Upper lobe of right lung (tissue), 1 donor: ENCODE data around the gene ZNF343. TPM values are rescaled to one million over a fixed set of nuclear protein-coding genes. Genes with fewer than 3 reads are reported as not detected.
A peak's percentile ranks its signal among the peaks of the same experiment; 100 is the strongest.

ENCODE experiments used
- ATAC-seq: fragments of 200-7000 bp; cut with Tn5 transposase; one replicate; pipeline ENCODE4 v1.9.1; 2020; ENCODE audit warnings: mild to moderate bottlenecking, moderate library complexity
- DNase-seq: peaks from one replicate; pipeline ENCODE4 v3.0.0-alpha.2; 2020
- H3K27ac ChIP-seq: fragments of 200-600 bp; one replicate; pipeline ENCODE4 v1.8.0; 2022
- H3K27me3 ChIP-seq: fragments of 200-600 bp; one replicate; pipeline ENCODE4 v1.8.0; 2022; ENCODE audit warnings: mild to moderate bottlenecking
- H3K36me3 ChIP-seq: fragments of 200-600 bp; one replicate; pipeline ENCODE4 v1.8.0; 2022
- H3K4me1 ChIP-seq: fragments of 200-600 bp; one replicate; pipeline ENCODE4 v1.8.0; 2022
- H3K4me3 ChIP-seq: fragments of 200-600 bp; one replicate; pipeline ENCODE4 v1.8.0; 2022; ENCODE audit warnings: mild to moderate bottlenecking
- H3K9me3 ChIP-seq: fragments of 200-600 bp; one replicate; pipeline ENCODE4 v1.8.0; 2022
- intact Hi-C: fragments of 100-400 bp; cut with DNase I; formaldehyde crosslinking; loops from one replicate; pipeline ENCODE4 v1.11.0; 2022
- total RNA-seq: library from RNA; stranded (reverse); fragmentation: NEBNext Ultra II Directional; extraction: Animal tissue kit (Norgen Biotek cat#: 25700); gene quantifications from one replicate; pipeline ENCODE4 v1.2.1, GENCODE V29; 2021
- TF ChIP-seq, protein P1 (sequence below): fragments of 200-600 bp; IDR thresholded peaks from one replicate; pipeline ENCODE4 v1.8.0; 2022; ENCODE audit warnings: antibody characterized with exemption
- donor health status: DM: no; HTN: yes; CAD: no; lungs with severe emphysema.

Gene ZNF343
- total RNA-seq, 1 donor from 2014 or later = 8.3 TPM

DNA sequence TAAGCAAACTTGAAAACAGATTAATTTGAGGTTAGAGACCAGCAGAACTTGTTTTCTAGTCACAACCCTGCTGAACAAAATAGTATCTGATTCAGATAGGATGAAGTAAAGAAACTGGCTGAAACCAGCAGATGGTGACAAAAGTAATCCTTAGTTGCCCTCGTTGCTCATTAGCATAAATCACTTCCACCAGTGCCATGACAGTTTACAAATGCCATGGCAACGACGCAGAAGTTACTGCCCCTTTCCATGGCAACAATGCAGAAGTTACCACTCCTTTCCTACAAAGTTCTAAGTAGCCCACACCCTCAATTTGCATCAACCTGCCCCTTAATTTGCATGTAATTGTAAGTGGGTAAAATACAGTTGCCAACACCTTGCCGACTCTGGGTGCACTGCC is 61.9 kb downstream of the ZNF343 start:
- DNase-seq (no peak), ATAC-seq (peak; percentile 48)
- intact Hi-C loops = no loop called here
- Histone ChIP-seq H3K4me3 (no peak overlapping the region), H3K9me3 (no peaks in the 10 kb centered on the region), H3K27me3 (no peaks in the 10 kb centered on the region), H3K27ac (no peak overlapping the region), H3K36me3 (no peaks in the 10 kb centered on the region), H3K4me1 (no peaks in the 10 kb centered on the region)
- TF ChIP-seq, protein P1, sequence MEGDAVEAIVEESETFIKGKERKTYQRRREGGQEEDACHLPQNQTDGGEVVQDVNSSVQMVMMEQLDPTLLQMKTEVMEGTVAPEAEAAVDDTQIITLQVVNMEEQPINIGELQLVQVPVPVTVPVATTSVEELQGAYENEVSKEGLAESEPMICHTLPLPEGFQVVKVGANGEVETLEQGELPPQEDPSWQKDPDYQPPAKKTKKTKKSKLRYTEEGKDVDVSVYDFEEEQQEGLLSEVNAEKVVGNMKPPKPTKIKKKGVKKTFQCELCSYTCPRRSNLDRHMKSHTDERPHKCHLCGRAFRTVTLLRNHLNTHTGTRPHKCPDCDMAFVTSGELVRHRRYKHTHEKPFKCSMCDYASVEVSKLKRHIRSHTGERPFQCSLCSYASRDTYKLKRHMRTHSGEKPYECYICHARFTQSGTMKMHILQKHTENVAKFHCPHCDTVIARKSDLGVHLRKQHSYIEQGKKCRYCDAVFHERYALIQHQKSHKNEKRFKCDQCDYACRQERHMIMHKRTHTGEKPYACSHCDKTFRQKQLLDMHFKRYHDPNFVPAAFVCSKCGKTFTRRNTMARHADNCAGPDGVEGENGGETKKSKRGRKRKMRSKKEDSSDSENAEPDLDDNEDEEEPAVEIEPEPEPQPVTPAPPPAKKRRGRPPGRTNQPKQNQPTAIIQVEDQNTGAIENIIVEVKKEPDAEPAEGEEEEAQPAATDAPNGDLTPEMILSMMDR = no peak

Other genes starting within 250 kb of the ZNF343 start
- not detected for gene TGM3, start 212.9 kb downstream of the ZNF343 start, total RNA-seq
- gene TGM6, start 128.0 kb downstream of the ZNF343 start, total RNA-seq = not detected
- gene SNRPB, start 38.1 kb downstream of the ZNF343 start, total RNA-seq = 83.7 TPM
- gene TMC2, start 27.7 kb upstream of the ZNF343 start, total RNA-seq = 0.43 TPM
- 88.4 TPM for gene NOP56, start 143.7 kb upstream of the ZNF343 start, total RNA-seq
- gene IDH3B, start 155.3 kb upstream of the ZNF343 start, total RNA-seq = 65.5 TPM
- 19.5 TPM for gene EBF4, start 183.9 kb upstream of the ZNF343 start, total RNA-seq